A549 (cell line): ENCODE measurements around the gene MMUT. TPM values are rescaled to one million over a fixed set of nuclear protein-coding genes. Genes with fewer than 3 reads are reported as not detected.

ENCODE experiments used
- ATAC-seq, 2 experiments: fragments of 200-7000 bp in 1 of 2; fragments of >200 bp in 1 of 2; cut with Nextera tagmentation in 1 of 2; cut with Tn5 transposase in 1 of 2; 3 replicates each; pipeline versions ENCODE4 v1.8.0 to v1.9.1; 2018 to 2020; ENCODE audit warnings: mild to moderate bottlenecking in 1 of 2, moderate library complexity in 1 of 2
- CTCF ChIA-PET: fragments of 300-600 bp; sonication (Branson Sonifier 250); formaldehyde crosslinking; extraction: SDS; loops from one replicate; lab custom pipeline; 2021; ENCODE audit warnings: antibody characterized with exemption, inconsistent platforms; lab: Yijun Ruan, JAX
- POLR2A ChIA-PET: fragments of 350-600 bp; formaldehyde crosslinking; extraction: SDS; loops from one replicate; lab custom pipeline; 2021; ENCODE audit warnings: antibody characterized with exemption, inconsistent platforms; lab: Yijun Ruan, JAX
- DNase-seq, 2 experiments: peaks; one replicate each; pipeline versions ENCODE4 v3.0.0 to v3.0.0-alpha.2; 2011 to 2016; ENCODE audit warnings: low read depth in 1 of 2, low spot score in 1 of 2
- FAIRE-seq: peaks from 2 replicates; lab custom pipeline; 2011; peaks lifted over from hg19 to GRCh38; lab: Jason Lieb, UNC
- H3K27ac ChIP-seq, 2 experiments: fragments of >200 bp; sonication (Bioruptor Twin); formaldehyde crosslinking; 3 replicates each; pipeline ENCODE4 v1.5.1; 2016 to 2017
- H3K4me1 ChIP-seq: fragments of >200 bp; sonication (Bioruptor Twin); formaldehyde crosslinking; 3 replicates; pipeline ENCODE4 v1.6.1; 2016
- H3K4me2 ChIP-seq: fragments of >200 bp; sonication (Bioruptor Twin); formaldehyde crosslinking; 3 replicates; pipeline ENCODE4 v1.6.1; 2016
- H3K4me3 ChIP-seq: fragments of >200 bp; sonication (Bioruptor Twin); formaldehyde crosslinking; 3 replicates; pipeline ENCODE4 v1.5.1; 2016
- H3K9me3 ChIP-seq: fragments of >200 bp; sonication (Bioruptor Twin); formaldehyde crosslinking; 3 replicates; pipeline ENCODE4 v1.6.1; 2016
- BHLHE40 ChIP-seq: IDR thresholded peaks from 2 replicates; pipeline ENCODE4 v1.6.1; 2012; ENCODE audit warnings: low read depth, low read length, inconsistent platforms
- CBX8 ChIP-seq: fragments of 200-600 bp; sonication (generic); IDR thresholded peaks from 2 replicates; pipeline ENCODE4 v1.6.1; 2016
- CHD2 ChIP-seq: fragments of 150-350 bp; IDR thresholded peaks from 2 replicates; pipeline ENCODE4 v1.6.1; 2014; ENCODE audit warnings: low read length; ENCODE audit not compliant: partially characterized antibody
- EHF ChIP-seq: fragments of 250-450 bp; sonication (Bioruptor Pico); IDR thresholded peaks from 2 replicates; pipeline ENCODE4 v1.5.0; 2020; ENCODE audit warnings: mild to moderate bottlenecking
- EHMT2 ChIP-seq: fragments of 200-600 bp; sonication (generic); IDR thresholded peaks from 2 replicates; pipeline ENCODE4 v1.6.1; 2016; ENCODE audit warnings: antibody characterized with exemption, low read depth, mild to moderate bottlenecking, moderate library complexity
- EP300 ChIP-seq, 2 experiments: fragments of >200 bp; sonication (Bioruptor Twin); formaldehyde crosslinking; IDR thresholded peaks; 2 replicates in 1 of 2; 3 replicates in 1 of 2; pipeline ENCODE4 v1.6.1; 2016 to 2017
- ESRRA ChIP-seq: fragments of 150-350 bp; IDR thresholded peaks from 2 replicates; pipeline ENCODE4 v1.6.1; 2014; ENCODE audit warnings: mild to moderate bottlenecking, low read length, borderline replicate concordance
- FOSL2 ChIP-seq, 2 experiments: fragments of 450-650 bp in 1 of 2; fragments of >200 bp in 1 of 2; sonication (Bioruptor Twin) in 1 of 2; formaldehyde crosslinking; IDR thresholded peaks; 2 replicates each; pipeline versions ENCODE4 v1.5.0 to v1.6.1; 2016 to 2020; ENCODE audit warnings: mild to moderate bottlenecking in 1 of 2, moderate library complexity in 1 of 2
- FOXS1 ChIP-seq: fragments of 250-450 bp; sonication (Bioruptor Pico); IDR thresholded peaks from 2 replicates; pipeline ENCODE4 v1.5.0; 2020; ENCODE audit warnings: mild to moderate bottlenecking, moderate library complexity
- GATA3 ChIP-seq: IDR thresholded peaks from 2 replicates; pipeline ENCODE4 v1.6.1; 2012; ENCODE audit warnings: borderline replicate concordance
- HES2 ChIP-seq: fragments of >200 bp; sonication (Bioruptor Twin); formaldehyde crosslinking; IDR thresholded peaks from 2 replicates; pipeline ENCODE4 v1.6.1; 2016
- HEYL ChIP-seq: fragments of 250-450 bp; sonication (Bioruptor Pico); IDR thresholded peaks from 2 replicates; pipeline ENCODE4 v1.8.0; 2021; ENCODE audit warnings: mild to moderate bottlenecking, moderate library complexity
- HOXB13 ChIP-seq: fragments of 250-450 bp; sonication (Bioruptor Pico); IDR thresholded peaks from 2 replicates; pipeline ENCODE4 v1.5.0; 2020; ENCODE audit warnings: low read depth, mild to moderate bottlenecking, moderate library complexity
- JUN ChIP-seq, 2 experiments: fragments of >200 bp; sonication (Bioruptor Twin); formaldehyde crosslinking; IDR thresholded peaks; 2 replicates in 1 of 2; 3 replicates in 1 of 2; pipeline ENCODE4 v1.6.1; 2016 to 2017
- KDM1A ChIP-seq: fragments of 200-600 bp; sonication (generic); IDR thresholded peaks from 2 replicates; pipeline ENCODE4 v1.6.1; 2016; ENCODE audit warnings: low read depth, mild to moderate bottlenecking
- MAZ ChIP-seq: fragments of 150-350 bp; IDR thresholded peaks from 2 replicates; pipeline ENCODE4 v1.6.1; 2014; ENCODE audit warnings: antibody characterized with exemption, low read depth, low read length, borderline replicate concordance
- MYC ChIP-seq: IDR thresholded peaks from 2 replicates; pipeline ENCODE4 v1.6.1; 2012; ENCODE audit warnings: mild to moderate bottlenecking, inconsistent platforms, low read length, improper control_type of control experiment, borderline replicate concordance
- NPAS2 ChIP-seq: fragments of 250-450 bp; sonication (Bioruptor Pico); IDR thresholded peaks from 2 replicates; pipeline ENCODE4 v1.8.0; 2022; ENCODE audit warnings: mild to moderate bottlenecking, moderate library complexity, borderline replicate concordance
- POLR2A ChIP-seq: IDR thresholded peaks from 2 replicates; pipeline ENCODE4 v1.6.1; 2012; ENCODE audit warnings: mild to moderate bottlenecking, low read length
- POLR2AphosphoS2 ChIP-seq: conservative IDR thresholded peaks from 2 replicates; pipeline ENCODE4 v1.6.1; 2012; ENCODE audit warnings: low read length, improper control_type of control experiment, inconsistent platforms
- SMC3 ChIP-seq: fragments of >200 bp; sonication (Bioruptor Twin); formaldehyde crosslinking; IDR thresholded peaks from 3 replicates; pipeline ENCODE4 v1.6.1; 2018; ENCODE audit warnings: inconsistent platforms
- SREBF2 ChIP-seq: fragments of 450-650 bp; IDR thresholded peaks from 2 replicates; pipeline ENCODE4 v1.6.1; 2014; ENCODE audit warnings: mild to moderate bottlenecking, moderate library complexity
- TFCP2L1 ChIP-seq: fragments of 250-450 bp; sonication (Bioruptor Pico); IDR thresholded peaks from 2 replicates; pipeline ENCODE4 v1.5.0; 2021; ENCODE audit warnings: mild to moderate bottlenecking
- TP53 ChIP-seq: fragments of 250-450 bp; sonication (Bioruptor Pico); IDR thresholded peaks from 2 replicates; pipeline ENCODE4 v1.5.0; 2021; ENCODE audit warnings: mild to moderate bottlenecking, moderate library complexity
- USF2 ChIP-seq: fragments of 450-650 bp; IDR thresholded peaks from 2 replicates; pipeline ENCODE4 v1.6.1; 2014; ENCODE audit warnings: antibody characterized with exemption
- ZSCAN20 ChIP-seq: fragments of 250-450 bp; sonication (Bioruptor Pico); IDR thresholded peaks from 2 replicates; pipeline ENCODE4 v1.8.0; 2022; ENCODE audit warnings: mild to moderate bottlenecking, moderate library complexity
- WGBS: methylation state at CpG from one replicate; pipeline ENCODE4 v1.1.6; 2017; ENCODE audit errors: missing lambda C conversion rate; 5-methylcytosine and 5-hydroxymethylcytosine counted together
- polyA plus RNA-seq, 4 experiments: library from polyadenylated mRNA; depleted of rRNA in 3 of 4; stranded (reverse); fragments of >200 nt; fragmentation: RNase III in 1 of 4; extraction: RNeasy Plus Mini Kit Qiagen cat#74134 plus additional on column Dnase treatment in 1 of 4; gene quantifications; 2 replicates in 3 of 4; 3 replicates in 1 of 4; pipeline ENCODE4 v1.2.3, GENCODE V29; 2011 to 2017

MMUT gene
- polyA plus RNA-seq, 2 of the 4 experiments (the other 2 are of a cell fraction): 6.6 to 14.3 TPM

DNA sequence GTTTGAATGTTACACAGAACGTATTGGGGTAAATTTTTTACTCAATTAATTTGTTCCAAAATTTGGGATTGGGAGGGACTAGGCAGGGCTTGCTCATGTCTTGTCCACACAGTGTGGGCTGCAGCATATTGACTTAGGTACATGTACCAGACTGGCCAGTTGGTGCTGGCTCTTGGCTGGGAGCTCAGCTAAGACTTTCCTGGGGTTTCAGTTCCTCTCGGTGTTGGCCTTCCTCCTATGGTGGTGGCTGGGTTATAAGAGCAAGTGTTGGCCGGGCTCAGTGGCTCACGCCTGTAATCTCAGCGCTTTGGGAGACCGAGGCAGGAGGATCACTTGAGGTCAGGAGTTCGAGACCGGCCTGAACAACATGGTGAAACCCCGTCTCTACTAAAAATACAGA lies 5.0 kb upstream of the MMUT start:
- 93% methylated on average over 9 of the region's 9 CpGs for WGBS
- no peaks in the 10 kb centered on the region for H3K9me3 ChIP-seq
- ATAC-seq (no peak), DNase-seq (no peak), FAIRE-seq (no peak)
- no peak overlapping the region for H3K4me3 ChIP-seq
- ChIA-PET POLR2A (no interaction called here), CTCF (interaction anchor here (1.4 kb wide), 1 partner anchor 15 kb away, joined by 3 read pairs; no protein-coding TSS in a partner anchor)
- peaks cover 7% of the 10 kb centered on the region; the same call in 1 of the 3 replicates for H3K4me1 ChIP-seq
- TF ChIP-seq JUN (IDR thresholded peaks at IDR 0.05) (no peak), MAZ (no peak), NPAS2 (CRISPR knock-in tag) (no peak), FOXS1 (CRISPR knock-in tag) (no peak), MYC (no peak)
- no peak overlapping the region for H3K4me2 ChIP-seq
- no peak overlapping the region for H3K27ac ChIP-seq

DNA sequence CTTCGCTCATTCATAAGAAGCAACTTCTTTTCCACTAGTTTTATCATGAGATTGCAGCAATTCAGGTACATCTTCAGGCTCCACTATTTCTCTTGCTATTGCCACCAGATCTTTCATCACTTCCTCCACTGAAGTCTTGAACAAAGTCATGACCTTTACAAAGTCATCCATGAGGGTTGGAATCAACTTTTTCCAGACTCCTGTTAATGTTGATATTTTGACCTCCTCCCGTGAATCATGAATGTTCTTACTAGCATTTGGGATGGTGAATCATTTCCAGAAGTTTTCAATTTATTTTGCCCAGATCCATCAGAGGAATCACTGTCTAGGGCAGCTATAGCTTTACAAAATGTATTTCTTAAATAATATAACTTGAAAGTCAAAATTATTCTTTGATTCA lies 1.6 kb upstream of the MMUT start:
- POLR2A ChIA-PET: no interaction called here
- CTCF ChIA-PET: interaction anchor here (0.9 to 1.1 kb wide), 3 partner anchors 17 to 156 kb away, joined by 3 to 4 read pairs (median 3); no protein-coding TSS in a partner anchor
- H3K4me2 ChIP-seq: peak overlapping the region; percentile 85

GRCh38 chr6:49463612-49463967 lies 537 bp upstream of the MMUT start:
- peak; percentile 16 to 42; a peak in 4 of 6 replicates for ATAC-seq
- H3K4me2 ChIP-seq: peak overlapping the region; percentile 85
- DNase-seq: no peak
- ChIA-PET CTCF (no interaction called here), POLR2A (no interaction called here)
- peak overlapping the region; percentile 74 for H3K4me3 ChIP-seq
- no peaks in the 10 kb centered on the region for H3K9me3 ChIP-seq
- no peak for FAIRE-seq
- no peak for TF ChIP-seq USF2
- TF ChIP-seq HEYL: no peak
- TF ChIP-seq TFCP2L1 (CRISPR knock-in tag): no peak
- TF ChIP-seq MAZ: no peak
- no peak for TF ChIP-seq KDM1A
- TF ChIP-seq CHD2: no peak
- no peak for TF ChIP-seq BHLHE40
- no peak for TF ChIP-seq HOXB13 (CRISPR knock-in tag)
- TF ChIP-seq FOSL2 (IDR thresholded peaks at IDR 0.05): no peak
- TF ChIP-seq FOSL2 (CRISPR knock-in tag; IDR thresholded peaks at IDR 0.05): no peak
- TF ChIP-seq POLR2AphosphoS2: no peak
- TF ChIP-seq NPAS2 (CRISPR knock-in tag): no peak
- no peak for TF ChIP-seq ZSCAN20
- TF ChIP-seq JUN (IDR thresholded peaks at IDR 0.05): no peak
- TF ChIP-seq HES2: no peak
- 0% methylated on average over 4 of the region's 4 CpGs for WGBS
- peak overlapping the region; percentile 73 to 83 for H3K27ac ChIP-seq
- peaks cover 13% of the 10 kb centered on the region; the same call in 2 of the 3 replicates for H3K4me1 ChIP-seq

More for the DNA sequence above, 1.6 kb upstream of the MMUT start:
- TF ChIP-seq EP300 (IDR thresholded peaks at IDR 0.05) (no peak), SMC3 (no peak), USF2 (no peak)
- DNase-seq: no peak
- H3K4me3 ChIP-seq: no peak overlapping the region
- no peak for FAIRE-seq
- 72% methylated on average over 2 of the region's 2 CpGs for WGBS
- H3K27ac ChIP-seq: no peak overlapping the region
- peaks cover 13% of the 10 kb centered on the region; the same call in 2 of the 3 replicates for H3K4me1 ChIP-seq
- no peak for ATAC-seq
- no peaks in the 10 kb centered on the region for H3K9me3 ChIP-seq

GRCh38 chr6:49462599-49462926 lies 490 bp downstream of the MMUT start:
- FAIRE-seq (no peak), DNase-seq (no peak)
- Histone ChIP-seq H3K27ac (peak overlapping the region; percentile 73 to 83), H3K4me3 (peak overlapping the region; percentile 74), H3K4me1 (peaks cover 13% of the 10 kb centered on the region; the same call in 2 of the 3 replicates)
- 3% methylated on average over 7 of the region's 7 CpGs for WGBS
- TF ChIP-seq ESRRA (no peak), TP53 (CRISPR knock-in tag) (no peak), POLR2A (no peak), CBX8 (no peak), GATA3 (no peak), EHF (CRISPR knock-in tag) (no peak), SREBF2 (no peak), HOXB13 (CRISPR knock-in tag) (no peak), ZSCAN20 (no peak), EHMT2 (no peak)
- TF ChIP-seq, all 56 proteins: peak for 0
- POLR2A ChIA-PET: no interaction called here
- CTCF ChIA-PET: no interaction called here
- ATAC-seq: peak; percentile 19 to 39; a peak in 3 of 6 replicates
- H3K4me2 ChIP-seq: peak overlapping the region; percentile 92
- no peaks in the 10 kb centered on the region for H3K9me3 ChIP-seq
